Esophagus squamous epithelium (tissue), 5 donors: ENCODE data around the gene LRP8. TPM values are rescaled to one million over a fixed set of nuclear protein-coding genes. Genes with fewer than 3 reads are reported as not detected.

Experiments
- DNase-seq: peaks from one replicate; lab custom pipeline; 2025; lab: John Stamatoyannopoulos, UW
- H3K27ac ChIP-seq, 4 donors: fragments of 200-600 bp; sonication (generic); one replicate each; pipeline ENCODE4 v1.5.1; 2016 to 2019; ENCODE audit warnings: mild to moderate bottlenecking in 1 of 4
- H3K27me3 ChIP-seq, 4 donors: fragments of 200-600 bp; sonication (generic); 1 replicate in 3 of 4; 2 replicates in 1 of 4; pipeline versions ENCODE4 v1.5.1 to v1.6.0; 2017 to 2021; ENCODE audit warnings: antibody characterized with exemption in 1 of 4
- H3K36me3 ChIP-seq, 3 donors: fragments of 200-600 bp; sonication (generic); one replicate each; pipeline ENCODE4 v1.5.1; 2016 to 2019
- H3K4me1 ChIP-seq, 3 donors: fragments of 200-600 bp; sonication (generic); one replicate each; pipeline ENCODE4 v1.5.1; 2017 to 2019
- H3K4me3 ChIP-seq, 4 donors: fragments of 200-600 bp; sonication (generic); 1 replicate in 3 of 4; 2 replicates in 1 of 4; pipeline ENCODE4 v1.5.1; 2016 to 2019; ENCODE audit warnings: mild to moderate bottlenecking in 2 of 4, moderate library complexity in 1 of 4
- H3K9me3 ChIP-seq, 3 donors: fragments of 200-600 bp; sonication (generic); one replicate each; pipeline ENCODE4 v1.5.1; 2016 to 2019
- POLR2A ChIP-seq, 4 donors: fragments of 450-650 bp; IDR thresholded peaks; one replicate each; pipeline ENCODE4 v1.6.1; 2017; ENCODE audit warnings: antibody characterized with exemption in 4 of 4, mild to moderate bottlenecking in 4 of 4, moderate library complexity in 3 of 4
- WGBS, 2 donors: methylation state at CpG; one replicate each; pipeline ENCODE4 v1.1.5; 2018; 5-methylcytosine and 5-hydroxymethylcytosine counted together
- intact Hi-C: fragments of 100-400 bp; cut with DNase I; formaldehyde crosslinking; loops from one replicate; pipeline ENCODE4 v1.15.0; 2022
- total RNA-seq, 4 donors: library from RNA; depleted of rRNA; stranded (reverse); fragments of >200 nt; gene quantifications; one replicate each; pipeline ENCODE4 v1.1.0, GENCODE V29; 2016
- TF ChIP-seq, protein P1 (sequence below), 6 experiments: fragments of 450-650 bp in 4 of 6; fragments of 200-600 bp in 2 of 6; sonication (generic) in 2 of 6; IDR thresholded peaks; one replicate each; pipeline ENCODE4 v1.5.1; 2016 to 2019; ENCODE audit warnings: antibody characterized with exemption in 6 of 6, mild to moderate bottlenecking in 4 of 6, moderate library complexity in 4 of 6
- donor health status: DM: yes; HTN: yes; CAD: no.

Gene LRP8
- total RNA-seq, 4 donors from 2014 or later, result 15.3 to 39.6 (median 18.8) TPM

DNA sequence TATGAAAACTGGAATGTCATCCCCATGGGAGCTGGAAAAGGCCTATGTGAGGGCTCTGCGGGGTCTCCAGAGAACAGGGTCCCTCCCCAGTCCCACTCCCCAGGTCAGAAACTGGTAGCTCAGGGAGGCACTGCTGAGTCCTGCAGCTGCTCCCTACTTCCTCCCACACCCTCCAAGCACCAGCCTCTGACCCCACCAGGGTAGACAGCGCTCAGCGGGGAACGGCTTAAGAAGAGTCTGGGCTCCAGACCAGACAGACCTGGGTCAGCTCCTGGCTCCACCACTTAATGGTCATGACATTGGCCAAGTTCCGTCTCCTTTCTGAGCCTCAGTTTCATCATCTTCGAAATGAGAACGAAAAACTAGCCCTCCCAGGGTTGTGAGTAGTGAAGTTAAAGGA, 7.2 kb downstream of the LRP8 start:
- DNase-seq, result no peak
- TF ChIP-seq, protein P1, sequence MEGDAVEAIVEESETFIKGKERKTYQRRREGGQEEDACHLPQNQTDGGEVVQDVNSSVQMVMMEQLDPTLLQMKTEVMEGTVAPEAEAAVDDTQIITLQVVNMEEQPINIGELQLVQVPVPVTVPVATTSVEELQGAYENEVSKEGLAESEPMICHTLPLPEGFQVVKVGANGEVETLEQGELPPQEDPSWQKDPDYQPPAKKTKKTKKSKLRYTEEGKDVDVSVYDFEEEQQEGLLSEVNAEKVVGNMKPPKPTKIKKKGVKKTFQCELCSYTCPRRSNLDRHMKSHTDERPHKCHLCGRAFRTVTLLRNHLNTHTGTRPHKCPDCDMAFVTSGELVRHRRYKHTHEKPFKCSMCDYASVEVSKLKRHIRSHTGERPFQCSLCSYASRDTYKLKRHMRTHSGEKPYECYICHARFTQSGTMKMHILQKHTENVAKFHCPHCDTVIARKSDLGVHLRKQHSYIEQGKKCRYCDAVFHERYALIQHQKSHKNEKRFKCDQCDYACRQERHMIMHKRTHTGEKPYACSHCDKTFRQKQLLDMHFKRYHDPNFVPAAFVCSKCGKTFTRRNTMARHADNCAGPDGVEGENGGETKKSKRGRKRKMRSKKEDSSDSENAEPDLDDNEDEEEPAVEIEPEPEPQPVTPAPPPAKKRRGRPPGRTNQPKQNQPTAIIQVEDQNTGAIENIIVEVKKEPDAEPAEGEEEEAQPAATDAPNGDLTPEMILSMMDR (IDR thresholded peaks at IDR 0.05), result no peak
- no peak for TF ChIP-seq POLR2A (IDR thresholded peaks at IDR 0.05)
- peaks cover 0 to 7% (median 0%) of the 10 kb centered on the region in 3 donors for H3K36me3 ChIP-seq
- H3K9me3 ChIP-seq, result no peaks in the 10 kb centered on the region
- no peak overlapping the region for H3K27ac ChIP-seq
- WGBS, 2 donors, result 97 to 100% methylated on average over 2 to 6 of the region's 7 CpGs
- intact Hi-C loops, result no loop called here
- peaks cover 0 to 13% (median 4%) of the 10 kb centered on the region in 3 donors for H3K4me1 ChIP-seq
- H3K4me3 ChIP-seq, result no peak overlapping the region
- no peaks in the 10 kb centered on the region for H3K27me3 ChIP-seq

DNA sequence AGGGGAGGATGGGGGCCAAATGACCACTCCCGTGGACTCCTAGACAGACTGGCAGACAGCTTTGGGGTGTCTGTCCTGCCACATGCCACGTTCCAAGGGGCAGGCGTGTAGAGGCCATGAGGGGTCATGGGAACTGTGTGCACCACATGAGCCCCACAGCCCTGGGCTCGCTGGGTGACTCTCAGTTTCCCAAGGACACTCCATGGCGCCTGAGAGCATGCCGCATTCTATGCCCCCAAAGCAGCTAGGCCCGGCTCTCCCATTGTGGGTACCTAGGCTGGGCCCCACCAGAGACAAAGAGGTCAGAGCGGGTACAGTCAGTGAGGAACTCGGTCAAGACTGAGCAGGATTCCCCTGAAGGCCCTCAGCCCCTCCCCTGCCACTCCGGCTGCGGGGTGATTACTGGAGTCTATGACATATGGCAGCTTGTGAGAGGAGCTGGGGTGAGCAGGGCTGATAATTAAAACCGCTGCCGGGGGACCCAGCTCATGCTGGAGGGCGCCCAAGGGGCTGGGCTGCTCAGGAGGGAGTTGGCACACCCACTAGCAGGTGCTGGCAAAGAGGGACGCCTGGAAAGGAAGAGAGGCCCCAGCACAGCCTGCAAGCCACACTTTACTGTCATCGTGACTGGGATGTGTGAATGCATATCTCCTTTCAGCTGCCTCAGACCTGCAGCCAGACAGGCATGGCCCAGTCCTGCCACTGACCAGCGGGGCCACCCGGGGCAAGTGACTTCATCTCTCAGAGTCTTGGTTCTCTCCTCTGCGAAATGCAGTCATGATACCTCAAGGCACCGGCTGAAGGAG, 8.4 kb downstream of the LRP8 start:
- WGBS, 2 donors, result 81 to 100% methylated on average over 2 to 12 of the region's 20 CpGs
- DNase-seq, result no peak
- intact Hi-C loops, result no loop called here
- no peak for TF ChIP-seq POLR2A (IDR thresholded peaks at IDR 0.05)
- TF ChIP-seq, protein P1 (IDR thresholded peaks at IDR 0.05), result no peak
- Histone ChIP-seq H3K27ac (no peak overlapping the region), H3K4me3 (no peak overlapping the region), H3K36me3 (peaks cover 0 to 7% (median 0%) of the 10 kb centered on the region in 3 donors), H3K27me3 (no peaks in the 10 kb centered on the region), H3K9me3 (no peaks in the 10 kb centered on the region), H3K4me1 (peaks cover 0 to 6% (median 0%) of the 10 kb centered on the region in 3 donors)

DNA sequence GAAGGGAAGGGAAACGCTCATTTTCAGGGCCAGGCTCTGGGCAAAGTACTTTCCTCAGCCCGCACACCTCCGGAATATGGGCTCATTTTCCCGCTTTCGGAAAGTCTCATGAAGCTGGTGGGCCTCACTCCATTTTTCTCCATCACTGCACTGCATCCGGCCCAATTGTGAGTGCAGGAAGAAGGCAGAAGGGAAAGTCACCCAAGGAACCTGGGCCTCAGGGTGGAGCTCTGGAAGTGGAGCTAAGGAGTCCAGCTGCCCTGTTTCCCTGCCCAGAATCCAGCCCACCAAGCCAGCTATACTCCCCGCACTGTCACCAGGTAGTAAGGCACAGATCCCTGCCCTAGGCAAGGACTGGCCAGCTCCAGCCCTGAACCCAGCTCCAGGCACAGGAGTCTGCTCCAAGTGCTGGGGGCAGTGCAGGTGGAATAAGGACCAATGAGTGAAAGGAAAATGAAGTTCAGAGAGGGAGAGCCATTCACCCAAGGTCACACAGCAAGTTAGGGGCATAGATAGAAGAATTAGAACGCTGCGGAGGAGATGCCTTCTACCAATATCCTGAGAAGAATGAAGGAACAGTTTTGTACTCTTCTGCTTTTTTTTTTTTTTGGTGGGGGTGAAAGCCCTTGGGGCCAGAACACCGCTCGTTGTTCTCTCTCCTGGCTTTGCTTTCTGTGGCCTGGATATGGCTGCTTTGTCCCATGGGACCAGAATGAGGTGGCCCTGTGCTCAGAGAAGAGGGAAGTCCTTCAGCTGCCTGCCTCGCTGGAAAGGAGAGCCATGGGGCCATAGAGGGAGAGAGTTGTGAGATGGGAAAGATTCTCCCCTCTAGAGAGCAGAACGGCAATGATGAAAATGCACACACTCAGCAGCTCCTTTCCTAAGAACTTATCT, 10.0 kb downstream of the LRP8 start:
- TF ChIP-seq POLR2A (IDR thresholded peaks at IDR 0.05), result no peak
- TF ChIP-seq, protein P1 (IDR thresholded peaks at IDR 0.05), result no peak
- no peak for DNase-seq
- H3K36me3 ChIP-seq, result peaks cover 0 to 6% (median 0%) of the 10 kb centered on the region in 3 donors
- no peak overlapping the region for H3K4me3 ChIP-seq
- WGBS, 2 donors, result 87 to 96% methylated on average over 4 to 9 of the region's 13 CpGs
- no peak overlapping the region for H3K27ac ChIP-seq
- peaks cover 0 to 14% (median 0%) of the 10 kb centered on the region in 3 donors for H3K4me1 ChIP-seq
- intact Hi-C loops, result no loop called here
- no peaks in the 10 kb centered on the region for H3K27me3 ChIP-seq
- no peaks in the 10 kb centered on the region for H3K9me3 ChIP-seq

DNA sequence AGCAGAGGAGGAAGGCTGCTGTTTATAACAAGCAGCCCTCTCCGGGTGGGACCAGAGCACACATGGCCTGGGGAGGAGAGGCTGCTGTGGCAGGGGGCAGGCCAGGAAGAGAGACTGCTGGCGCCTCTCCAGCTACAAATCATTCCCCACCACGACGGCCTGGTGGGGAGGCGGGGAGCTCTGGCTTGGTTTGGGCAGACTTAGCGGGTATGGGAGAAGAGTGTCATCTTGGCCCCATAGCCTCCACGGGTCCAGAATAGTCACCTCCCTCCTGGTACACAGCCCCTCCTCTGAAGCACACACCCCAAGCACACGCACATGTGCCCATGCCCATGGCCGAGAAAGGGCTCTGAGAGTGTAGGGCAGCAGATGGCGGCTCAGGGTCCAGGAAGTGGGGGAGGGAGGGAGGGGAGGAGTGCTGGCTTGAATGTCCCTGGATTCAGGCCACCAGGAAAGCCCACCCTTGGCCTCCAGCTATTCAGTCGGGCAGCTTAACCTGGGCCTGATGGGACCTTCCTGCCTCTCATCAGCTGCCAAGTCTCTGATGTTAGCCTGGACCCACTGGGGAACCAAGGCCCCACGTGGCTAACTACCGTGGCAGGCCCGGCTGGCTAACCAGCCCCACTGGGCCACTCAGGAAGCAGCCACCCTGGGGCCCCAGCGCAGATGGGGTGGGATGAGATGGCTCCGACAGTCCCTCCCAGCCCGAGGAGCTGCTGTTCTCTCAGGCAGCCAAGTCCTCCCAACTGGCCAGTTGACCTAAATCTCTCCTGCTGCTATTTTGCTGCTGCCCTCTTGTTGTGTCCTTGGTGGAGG, 10.9 kb downstream of the LRP8 start:
- H3K27ac ChIP-seq, result no peak overlapping the region
- H3K27me3 ChIP-seq, result no peaks in the 10 kb centered on the region
- no peak overlapping the region for H3K4me3 ChIP-seq
- H3K36me3 ChIP-seq, result peaks cover 0 to 6% (median 0%) of the 10 kb centered on the region in 3 donors
- TF ChIP-seq, protein P1 (IDR thresholded peaks at IDR 0.05), result no peak
- no peak for TF ChIP-seq POLR2A (IDR thresholded peaks at IDR 0.05)
- intact Hi-C loops, result no loop called here
- H3K4me1 ChIP-seq, result peaks cover 0 to 14% (median 0%) of the 10 kb centered on the region in 3 donors
- WGBS, 2 donors, result 51 to 53% methylated on average over 2 to 4 of the region's 17 CpGs
- no peaks in the 10 kb centered on the region for H3K9me3 ChIP-seq
- DNase-seq, result no peak
